Measurements from ENCODE around the gene TMEM86B. TPM values are rescaled to one million over a fixed set of nuclear protein-coding genes. Genes with fewer than 3 reads are reported as not detected.

Gene TMEM86B
- total RNA-seq, 1 donor from 2014 or later, result 6.0 TPM

GRCh38 chr19:55258476-55258827, 29.9 kb upstream of the TMEM86B start:
- DNase-seq (ENCODE audit: low spot score), result no peak
- ATAC-seq, result no peak

GRCh38 chr19:55257461-55258420, 29.2 kb upstream of the TMEM86B start:
- intact Hi-C loops (cut with DNase I), result loop anchor here (1.0 kb wide), 1 partner anchor 13 kb away; no protein-coding TSS in a partner anchor
- ATAC-seq, result no peak

More at GRCh38 chr19:55258476-55258827, 29.9 kb upstream of the TMEM86B start:
- intact Hi-C loops (cut with DNase I), result loop anchor here (1.0 kb wide), 1 partner anchor 14 kb away; no protein-coding TSS in a partner anchor

GRCh38 chr19:55256562-55257460, 28.2 kb upstream of the TMEM86B start:
- ATAC-seq, result no peak
- no peak for DNase-seq (ENCODE audit: low spot score)
- intact Hi-C loops (cut with DNase I), result no loop called here

More at GRCh38 chr19:55257461-55258420, 29.2 kb upstream of the TMEM86B start:
- no peak for DNase-seq (ENCODE audit: low spot score)

GRCh38 chr19:55255618-55256423, 27.3 kb upstream of the TMEM86B start:
- no peak for ATAC-seq

GRCh38 chr19:55254625-55254977, 26.0 kb upstream of the TMEM86B start:
- ATAC-seq (no peak), DNase-seq (ENCODE audit: low spot score) (no peak)

More at GRCh38 chr19:55255618-55256423, 27.3 kb upstream of the TMEM86B start:
- DNase-seq (ENCODE audit: low spot score), result no peak
- intact Hi-C loops (cut with DNase I), result no loop called here

GRCh38 chr19:55253842-55254624, 25.5 kb upstream of the TMEM86B start:
- ATAC-seq (no peak), DNase-seq (ENCODE audit: low spot score) (no peak)
- intact Hi-C loops (cut with DNase I), result no loop called here

More at GRCh38 chr19:55254625-55254977, 26.0 kb upstream of the TMEM86B start:
- intact Hi-C loops (cut with DNase I), result no loop called here

- no peak for ATAC-seq
- intact Hi-C loops (cut with DNase I), result no loop called here
- no peak for DNase-seq (ENCODE audit: low spot score)
Measured at GRCh38 chr19:55252760-55253663, 24.4 kb upstream of the TMEM86B start.

GRCh38 chr19:55251341-55252081, 22.9 kb upstream of the TMEM86B start:
- ATAC-seq (no peak), DNase-seq (ENCODE audit: low spot score) (no peak)
- intact Hi-C loops (cut with DNase I), result no loop called here

- no peak for ATAC-seq
- intact Hi-C loops (cut with DNase I), result no loop called here
- DNase-seq (ENCODE audit: low spot score), result no peak
Measured at GRCh38 chr19:55250262-55251036, 21.9 kb upstream of the TMEM86B start.

- DNase-seq (ENCODE audit: low spot score) (no peak), ATAC-seq (no peak)
- intact Hi-C loops (cut with DNase I), result no loop called here
Measured at GRCh38 chr19:55249841-55250240, 21.3 kb upstream of the TMEM86B start.

GRCh38 chr19:55248704-55249103, 20.1 kb upstream of the TMEM86B start:
- DNase-seq (ENCODE audit: low spot score), result no peak
- ATAC-seq, result no peak
- intact Hi-C loops (cut with DNase I), result no loop called here

GRCh38 chr19:55248166-55248675, 19.7 kb upstream of the TMEM86B start:
- DNase-seq (ENCODE audit: low spot score), result no peak
- intact Hi-C loops (cut with DNase I), result no loop called here
- ATAC-seq, result no peak

GRCh38 chr19:55247621-55248099, 19.1 kb upstream of the TMEM86B start:
- intact Hi-C loops (cut with DNase I), result no loop called here
- DNase-seq (ENCODE audit: low spot score) (no peak), ATAC-seq (peak; percentile 55)

GRCh38 chr19:55246462-55247451, 18.2 kb upstream of the TMEM86B start:
- ATAC-seq (no peak), DNase-seq (ENCODE audit: low spot score) (no peak)
- intact Hi-C loops (cut with DNase I), result no loop called here
